ENCODE measurements around the gene HLA-DPB1.
"Not testable (repeated sequence)": the region's sequence is repeated elsewhere in the genome, so short reads cannot be mapped to it uniquely, and the experiment has no call there.

The HLA-DPB1 gene

GRCh38 chr6:33091957-33092356 lies 16.2 kb downstream of the HLA-DPB1 start:
- Histone ChIP-seq H3K27me3 (no peaks in the 10 kb centered on the region), H3K9me3 (peaks cover 8% of the 10 kb centered on the region), H3K4me1 (peaks cover 13% of the 10 kb centered on the region), H3K9ac (no peak overlapping the region), H4K20me1 (no peaks in the 10 kb centered on the region; the same call in 1 of the 2 replicates), H3K36me3 (peaks cover 19% of the 10 kb centered on the region), H3K27ac (no peak overlapping the region), H3K4me3 (no peak overlapping the region), H3K4me2 (no peak overlapping the region)
- no peak for TF ChIP-seq Cebpa-rat (IDR thresholded peaks at IDR 0.05)

DNA sequence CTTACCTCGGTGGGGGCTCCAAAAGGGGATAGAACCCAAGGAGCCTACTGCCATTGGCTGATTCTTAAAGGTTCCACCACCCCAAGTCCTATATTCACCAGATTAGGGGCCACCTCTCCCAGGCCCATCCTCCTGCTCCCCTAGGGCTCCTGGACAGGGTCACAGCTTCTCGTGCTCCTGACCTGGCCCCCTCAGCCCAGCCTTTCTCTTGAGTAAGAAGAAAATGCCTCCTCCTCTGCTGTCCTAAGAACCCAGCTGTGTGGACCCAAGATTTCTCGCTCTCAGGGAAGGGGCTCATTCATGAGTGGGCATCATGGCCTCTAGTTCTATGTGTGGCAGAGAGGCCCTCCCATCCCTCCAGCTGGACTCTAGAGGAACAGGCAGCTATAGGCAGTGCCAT lies 16.6 kb downstream of the HLA-DPB1 start:
- H3K27me3 ChIP-seq, result no peaks in the 10 kb centered on the region
- TF ChIP-seq Cebpa-rat (IDR thresholded peaks at IDR 0.05), result no peak

GRCh38 chr6:33093855-33094254 lies 18.1 kb downstream of the HLA-DPB1 start:
- H3K4me2 ChIP-seq, result no peak overlapping the region
- H3K9me3 ChIP-seq, result peaks cover 25% of the 10 kb centered on the region
- no peak for TF ChIP-seq Cebpa-rat (IDR thresholded peaks at IDR 0.05)
- H3K9ac ChIP-seq, result no peak overlapping the region
- peaks cover under 1% of the 10 kb centered on the region for H3K36me3 ChIP-seq
- no peaks in the 10 kb centered on the region for H4K20me1 ChIP-seq
- no peak overlapping the region for H3K27ac ChIP-seq
- no peak overlapping the region for H3K4me3 ChIP-seq
- peaks cover 9% of the 10 kb centered on the region for H3K4me1 ChIP-seq
- no peaks in the 10 kb centered on the region for H3K27me3 ChIP-seq

More for the DNA sequence above, 16.6 kb downstream of the HLA-DPB1 start:
- Histone ChIP-seq H4K20me1 (no peaks in the 10 kb centered on the region; the same call in 1 of the 2 replicates), H3K27ac (no peak overlapping the region), H3K4me1 (peaks cover 13% of the 10 kb centered on the region), H3K4me2 (no peak overlapping the region), H3K9me3 (peaks cover 12% of the 10 kb centered on the region), H3K4me3 (no peak overlapping the region), H3K36me3 (peaks cover 15% of the 10 kb centered on the region), H3K9ac (no peak overlapping the region)

DNA sequence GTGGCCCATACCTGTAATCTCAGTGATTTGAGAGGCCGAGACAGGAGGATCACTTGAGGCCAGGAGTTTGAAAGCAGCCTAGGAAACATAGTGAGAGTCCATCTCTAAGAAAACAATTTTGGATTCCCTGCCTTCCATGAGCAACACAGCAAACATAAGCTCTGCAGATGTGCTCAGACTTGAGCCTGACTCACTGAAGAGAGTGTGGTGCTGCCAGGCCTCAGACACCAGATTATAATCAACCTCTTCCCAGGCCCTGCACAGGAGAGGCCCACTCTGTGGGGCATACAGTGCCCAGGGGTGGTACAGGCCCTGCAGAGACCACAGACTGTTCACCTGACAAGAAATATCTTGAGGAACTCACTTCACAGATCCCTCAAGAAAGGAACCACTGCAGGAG lies 19.9 kb downstream of the HLA-DPB1 start:
- no peaks in the 10 kb centered on the region for H3K27me3 ChIP-seq
- no peak for TF ChIP-seq Cebpa-rat (IDR thresholded peaks at IDR 0.05)
- no peak overlapping the region for H3K4me3 ChIP-seq
- no peaks in the 10 kb centered on the region for H3K36me3 ChIP-seq
- H3K4me1 ChIP-seq, result no peaks in the 10 kb centered on the region
- H3K27ac ChIP-seq, result no peak overlapping the region
- H3K9ac ChIP-seq, result no peak overlapping the region
- H4K20me1 ChIP-seq, result no peaks in the 10 kb centered on the region
- no peak overlapping the region for H3K4me2 ChIP-seq
- H3K9me3 ChIP-seq, result peaks cover 43% of the 10 kb centered on the region

- H3K9ac ChIP-seq, H3K36me3 ChIP-seq, H4K20me1 ChIP-seq, H3K4me2 ChIP-seq, H3K4me1 ChIP-seq, H3K27me3 ChIP-seq, H3K4me3 ChIP-seq, H3K27ac ChIP-seq: not testable (repeated sequence)
- H3K9me3 ChIP-seq, result peaks cover 72% of the 10 kb centered on the region
Measured at GRCh38 chr6:33101121-33101737, 25.4 kb downstream of the HLA-DPB1 start.

DNA sequence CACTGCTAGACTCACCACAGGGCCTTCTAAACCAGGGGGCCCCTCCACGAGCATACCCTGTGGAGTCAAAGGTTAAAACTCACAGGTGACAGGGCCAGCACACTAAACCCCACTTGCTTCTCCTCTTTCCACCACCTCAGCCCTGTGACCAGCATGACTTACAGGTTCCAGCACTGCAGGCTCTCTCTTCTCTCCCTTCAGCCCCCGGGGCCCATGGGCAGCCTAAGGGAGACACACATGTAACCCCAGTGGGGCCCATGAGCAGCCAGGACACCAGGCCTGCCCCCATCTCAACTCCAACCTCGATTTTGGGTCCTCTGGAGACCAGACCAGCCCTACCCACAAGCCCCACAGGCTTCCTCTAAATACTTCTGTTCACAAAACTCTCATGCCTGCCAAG lies 28.0 kb downstream of the HLA-DPB1 start:
- TF ChIP-seq Cebpa-rat (IDR thresholded peaks at IDR 0.05), result no peak
- H3K4me1 ChIP-seq, result no peaks in the 10 kb centered on the region
- no peak overlapping the region for H3K27ac ChIP-seq
- H3K4me2 ChIP-seq, result no peak overlapping the region
- H4K20me1 ChIP-seq, result no peaks in the 10 kb centered on the region
- H3K9me3 ChIP-seq, result peaks cover 48% of the 10 kb centered on the region
- no peaks in the 10 kb centered on the region for H3K36me3 ChIP-seq
- H3K27me3 ChIP-seq, result no peaks in the 10 kb centered on the region
- H3K4me3 ChIP-seq, result no peak overlapping the region
- no peak overlapping the region for H3K9ac ChIP-seq

- H3K9me3 ChIP-seq, result peaks cover 37% of the 10 kb centered on the region
Measured at GRCh38 chr6:33104887-33105286, 29.1 kb downstream of the HLA-DPB1 start.

DNA sequence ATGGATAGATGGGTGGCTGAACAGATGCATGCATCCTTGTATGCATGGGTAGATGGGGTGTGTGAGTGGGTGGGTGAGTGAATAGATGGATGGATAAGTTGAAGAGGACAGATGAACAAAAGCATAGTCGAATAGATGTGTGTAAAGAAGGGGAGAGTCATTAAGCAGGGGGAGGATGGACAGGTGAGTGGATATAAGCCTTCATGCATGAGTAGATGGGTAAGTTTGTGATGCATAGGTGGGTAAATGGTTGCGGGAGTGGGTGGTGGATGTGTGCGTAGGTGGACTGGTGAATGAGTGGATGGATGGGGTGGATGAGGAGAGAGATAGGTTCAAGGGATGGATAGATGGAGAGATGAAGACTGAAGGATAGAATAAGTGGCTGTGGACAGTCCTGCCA lies 29.6 kb downstream of the HLA-DPB1 start:
- no peak overlapping the region for H3K27ac ChIP-seq
- no peaks in the 10 kb centered on the region for H3K4me1 ChIP-seq
- no peak overlapping the region for H3K4me3 ChIP-seq
- no peak overlapping the region for H3K4me2 ChIP-seq
- TF ChIP-seq Cebpa-rat (IDR thresholded peaks at IDR 0.05), result no peak
- H3K9me3 ChIP-seq, result peaks cover 32% of the 10 kb centered on the region
- H3K27me3 ChIP-seq, result no peaks in the 10 kb centered on the region
- H3K36me3 ChIP-seq, result no peaks in the 10 kb centered on the region
- H3K9ac ChIP-seq, result no peak overlapping the region
- no peaks in the 10 kb centered on the region for H4K20me1 ChIP-seq

More at GRCh38 chr6:33104887-33105286, 29.1 kb downstream of the HLA-DPB1 start:
- Histone ChIP-seq H3K4me1 (no peaks in the 10 kb centered on the region), H4K20me1 (no peaks in the 10 kb centered on the region), H3K4me2 (no peak overlapping the region), H3K27ac (no peak overlapping the region), H3K36me3 (no peaks in the 10 kb centered on the region), H3K4me3 (no peak overlapping the region), H3K9ac (no peak overlapping the region), H3K27me3 (no peaks in the 10 kb centered on the region)
- no peak for TF ChIP-seq Cebpa-rat (IDR thresholded peaks at IDR 0.05)

DNA sequence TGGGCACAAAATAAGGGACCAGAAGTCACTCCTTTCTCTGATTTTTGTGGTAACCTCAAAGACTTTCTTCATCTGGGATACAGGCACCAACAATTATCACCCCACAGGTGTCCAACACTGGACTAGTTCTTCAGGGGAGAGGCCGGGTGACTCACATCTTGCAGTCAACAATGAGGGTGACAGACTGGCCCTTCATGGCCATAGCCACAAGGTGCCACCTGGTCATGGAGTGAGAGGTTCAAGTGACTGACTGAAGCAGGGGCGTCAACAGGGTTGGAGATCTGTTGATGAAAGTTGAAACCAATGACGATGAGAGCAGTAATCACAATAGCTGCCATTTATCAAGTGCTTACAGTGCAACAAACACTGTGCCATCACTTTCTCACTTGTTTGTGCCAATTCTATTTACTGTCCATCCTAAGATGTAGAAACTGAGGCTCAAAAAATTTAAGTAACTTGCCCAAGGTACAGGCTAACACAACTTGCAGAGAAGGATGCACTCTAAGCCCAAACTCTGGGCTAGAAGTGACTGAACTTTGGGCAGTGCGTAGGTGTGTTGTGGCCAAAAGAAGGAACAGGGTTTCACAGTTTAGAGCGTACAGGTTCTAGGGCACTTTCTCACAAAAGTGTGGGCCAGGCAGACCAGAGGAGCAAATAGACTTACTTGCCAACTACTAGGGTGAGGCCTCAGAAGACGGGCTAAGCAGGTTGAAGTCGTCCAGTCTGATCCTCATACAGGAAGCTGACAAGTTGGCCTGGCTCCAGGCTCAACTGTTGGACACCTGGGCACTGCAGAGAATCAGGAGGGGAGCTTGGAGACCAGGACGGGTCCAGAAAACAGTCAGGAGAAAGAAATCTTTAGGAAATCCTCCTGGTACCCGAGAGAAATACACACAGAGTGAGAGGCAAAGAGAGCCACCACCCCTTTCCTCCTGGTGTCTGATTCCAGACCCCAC lies 30.4 kb downstream of the HLA-DPB1 start:
- Histone ChIP-seq H3K4me2 (no peak overlapping the region), H3K9me3 (peaks cover 24% of the 10 kb centered on the region), H3K4me1 (no peaks in the 10 kb centered on the region), H3K36me3 (no peaks in the 10 kb centered on the region), H3K27me3 (no peaks in the 10 kb centered on the region), H3K4me3 (no peak overlapping the region), H4K20me1 (no peaks in the 10 kb centered on the region), H3K27ac (no peak overlapping the region), H3K9ac (no peak overlapping the region)
- no peak for TF ChIP-seq Cebpa-rat (IDR thresholded peaks at IDR 0.05)

DNA sequence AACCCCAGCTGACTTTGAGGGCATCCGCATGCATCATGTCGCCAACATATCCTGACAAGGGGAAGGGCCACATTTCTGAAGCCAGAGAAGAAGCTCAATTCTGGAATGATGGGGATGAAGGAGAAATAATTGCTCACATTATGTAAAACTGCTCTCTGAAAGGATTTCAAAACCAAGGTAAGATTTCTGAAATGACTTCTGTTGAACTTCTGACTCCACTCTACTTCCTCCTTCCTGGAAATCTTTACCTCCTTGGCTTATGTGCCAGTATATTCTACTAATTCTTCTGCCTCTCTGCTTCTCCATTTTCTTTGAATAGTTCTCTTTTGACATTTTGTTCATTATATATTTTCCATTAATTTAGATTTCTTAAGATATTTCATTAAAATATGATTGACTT lies 31.9 kb downstream of the HLA-DPB1 start:
- no peak overlapping the region for H3K4me2 ChIP-seq
- H3K4me1 ChIP-seq, result no peaks in the 10 kb centered on the region

More for the DNA sequence above, 31.9 kb downstream of the HLA-DPB1 start:
- Histone ChIP-seq H3K9ac (no peak overlapping the region), H4K20me1 (no peaks in the 10 kb centered on the region), H3K9me3 (peaks cover 12% of the 10 kb centered on the region; the same call in 1 of the 2 replicates), H3K4me3 (no peak overlapping the region), H3K27ac (no peak overlapping the region), H3K36me3 (no peaks in the 10 kb centered on the region), H3K27me3 (no peaks in the 10 kb centered on the region)
- no peak for TF ChIP-seq Cebpa-rat (IDR thresholded peaks at IDR 0.05)

Measured in BLaER1 (cell line).